K562 (cell line): ENCODE data around the gene DTYMK.
"Not testable (repeated sequence)": the region's sequence is repeated elsewhere in the genome, so short reads cannot be mapped to it uniquely, and the experiment has no call there.

Experiments
- BRCA1 ChIP-seq, 2 experiments: fragments of 450-650 bp in 1 of 2; sonication (generic) in 1 of 2; formaldehyde crosslinking in 1 of 2; IDR thresholded peaks; 2 replicates each; pipeline versions ENCODE4 v1.5.0 to v1.6.1; 2017 to 2020; ENCODE audit warnings: mild to moderate bottlenecking in 1 of 2, missing genetic modification reagents in 1 of 2
- KDM2B ChIP-seq: fragments of 250-450 bp; sonication (Bioruptor Pico); IDR thresholded peaks from 2 replicates; pipeline ENCODE4 v1.8.0; 2021; ENCODE audit warnings: mild to moderate bottlenecking, moderate library complexity
- NFYB ChIP-seq: IDR thresholded peaks from 2 replicates; pipeline ENCODE4 v1.6.1; 2011; ENCODE audit warnings: mild to moderate bottlenecking, moderate library complexity; ENCODE audit not compliant: insufficient read length; ENCODE audit errors: extremely low read depth
- NR2F6 ChIP-seq: fragments of 450-650 bp; formaldehyde crosslinking; IDR thresholded peaks from 2 replicates; pipeline ENCODE4 v1.4.0; 2020; ENCODE audit warnings: mild to moderate bottlenecking
- SETDB1 ChIP-seq: IDR thresholded peaks from one replicate; pipeline ENCODE4 v1.6.1; 2012; ENCODE audit warnings: low read length, control low read depth, inconsistent platforms
- TEAD2 ChIP-seq: fragments of 450-650 bp; IDR thresholded peaks from 2 replicates; pipeline ENCODE4 v1.6.1; 2016; ENCODE audit warnings: missing genetic modification characterization, control low read depth, missing compliant biosample characterization
- TF ChIP-seq, protein P1 (sequence below): sonication (generic); formaldehyde crosslinking; IDR thresholded peaks from 2 replicates; pipeline ENCODE4 v1.8.0; 2022; ENCODE audit warnings: mild to moderate bottlenecking, low read depth, missing genetic modification reagents
- TF ChIP-seq, protein P2 (sequence below), 3 experiments: IDR thresholded peaks in 2 of 3; conservative IDR thresholded peaks in 1 of 3; 2 replicates each; pipeline ENCODE4 v1.5.1; 2011 to 2012; ENCODE audit warnings: low read length in 3 of 3, mild to moderate bottlenecking in 3 of 3, control low read depth in 2 of 3, improper control_type of control experiment in 1 of 3, inconsistent platforms in 1 of 3, low read depth in 1 of 3, mixed read lengths in 1 of 3, moderate library complexity in 1 of 3; ENCODE audit not compliant: insufficient read depth in 2 of 3

DNA sequence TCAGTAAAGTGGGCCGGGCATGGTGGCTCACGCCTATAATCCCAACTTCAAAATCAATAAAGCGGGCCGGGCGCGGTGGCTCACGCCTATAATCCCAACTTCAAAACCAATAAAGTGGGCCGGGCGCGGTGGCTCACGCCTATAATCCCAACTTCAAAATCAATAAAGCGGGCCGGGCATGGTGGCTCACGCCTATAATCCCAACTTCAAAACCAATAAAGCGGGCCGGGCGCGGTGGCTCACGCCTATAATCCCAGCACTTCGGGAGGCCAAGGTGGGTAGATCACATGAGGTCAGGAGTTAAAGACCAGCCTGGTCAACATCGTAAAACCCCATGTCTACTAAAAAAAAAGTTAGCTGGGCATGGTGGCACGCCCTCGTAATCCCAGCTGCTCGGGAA is 23.9 kb downstream of the DTYMK start:
- not testable (repeated sequence) for TF ChIP-seq NR2F6; KDM2B (CRISPR knock-in tag); BRCA1 (IDR thresholded peaks at IDR 0.05); BRCA1 (CRISPR knock-in tag; IDR thresholded peaks at IDR 0.05); SETDB1; NFYB; TEAD2 (tag)
- TF ChIP-seq, protein P1, sequence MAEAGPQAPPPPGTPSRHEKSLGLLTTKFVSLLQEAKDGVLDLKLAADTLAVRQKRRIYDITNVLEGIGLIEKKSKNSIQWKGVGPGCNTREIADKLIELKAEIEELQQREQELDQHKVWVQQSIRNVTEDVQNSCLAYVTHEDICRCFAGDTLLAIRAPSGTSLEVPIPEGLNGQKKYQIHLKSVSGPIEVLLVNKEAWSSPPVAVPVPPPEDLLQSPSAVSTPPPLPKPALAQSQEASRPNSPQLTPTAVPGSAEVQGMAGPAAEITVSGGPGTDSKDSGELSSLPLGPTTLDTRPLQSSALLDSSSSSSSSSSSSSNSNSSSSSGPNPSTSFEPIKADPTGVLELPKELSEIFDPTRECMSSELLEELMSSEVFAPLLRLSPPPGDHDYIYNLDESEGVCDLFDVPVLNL, result not testable (repeated sequence)
- TF ChIP-seq, protein P2, sequence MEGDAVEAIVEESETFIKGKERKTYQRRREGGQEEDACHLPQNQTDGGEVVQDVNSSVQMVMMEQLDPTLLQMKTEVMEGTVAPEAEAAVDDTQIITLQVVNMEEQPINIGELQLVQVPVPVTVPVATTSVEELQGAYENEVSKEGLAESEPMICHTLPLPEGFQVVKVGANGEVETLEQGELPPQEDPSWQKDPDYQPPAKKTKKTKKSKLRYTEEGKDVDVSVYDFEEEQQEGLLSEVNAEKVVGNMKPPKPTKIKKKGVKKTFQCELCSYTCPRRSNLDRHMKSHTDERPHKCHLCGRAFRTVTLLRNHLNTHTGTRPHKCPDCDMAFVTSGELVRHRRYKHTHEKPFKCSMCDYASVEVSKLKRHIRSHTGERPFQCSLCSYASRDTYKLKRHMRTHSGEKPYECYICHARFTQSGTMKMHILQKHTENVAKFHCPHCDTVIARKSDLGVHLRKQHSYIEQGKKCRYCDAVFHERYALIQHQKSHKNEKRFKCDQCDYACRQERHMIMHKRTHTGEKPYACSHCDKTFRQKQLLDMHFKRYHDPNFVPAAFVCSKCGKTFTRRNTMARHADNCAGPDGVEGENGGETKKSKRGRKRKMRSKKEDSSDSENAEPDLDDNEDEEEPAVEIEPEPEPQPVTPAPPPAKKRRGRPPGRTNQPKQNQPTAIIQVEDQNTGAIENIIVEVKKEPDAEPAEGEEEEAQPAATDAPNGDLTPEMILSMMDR (IDR thresholded peaks at IDR 0.05 in 2 of 3, conservative IDR thresholded peaks at IDR 0.05 in 1 of 3; ENCODE audit: insufficient read depth in 2 of 3, low read depth in 1 of 3, low read length in 3 of 3), result not testable (repeated sequence)
